Activated CD8-positive, alpha-beta memory T cell treated with anti-CD3 and anti-CD28 coated beads for 4 hours (primary cell): ENCODE measurements around the gene CYS1.
"Not testable (repeated sequence)": the region's sequence is repeated elsewhere in the genome, so short reads cannot be mapped to it uniquely, and the experiment has no call there.

Source experiments
- DNase-seq, 2 donors: peaks; one replicate each; pipeline ENCODE4 v3.0.0-alpha.2; 2020; ENCODE audit warnings: low read depth in 2 of 2

Gene CYS1

GRCh38 chr2:10094271-10094814, 14.1 kb upstream of the CYS1 start:
- DNase-seq = no peak

GRCh38 chr2:10091889-10092244, 11.7 kb upstream of the CYS1 start:
- DNase-seq = not testable (repeated sequence)

DNA sequence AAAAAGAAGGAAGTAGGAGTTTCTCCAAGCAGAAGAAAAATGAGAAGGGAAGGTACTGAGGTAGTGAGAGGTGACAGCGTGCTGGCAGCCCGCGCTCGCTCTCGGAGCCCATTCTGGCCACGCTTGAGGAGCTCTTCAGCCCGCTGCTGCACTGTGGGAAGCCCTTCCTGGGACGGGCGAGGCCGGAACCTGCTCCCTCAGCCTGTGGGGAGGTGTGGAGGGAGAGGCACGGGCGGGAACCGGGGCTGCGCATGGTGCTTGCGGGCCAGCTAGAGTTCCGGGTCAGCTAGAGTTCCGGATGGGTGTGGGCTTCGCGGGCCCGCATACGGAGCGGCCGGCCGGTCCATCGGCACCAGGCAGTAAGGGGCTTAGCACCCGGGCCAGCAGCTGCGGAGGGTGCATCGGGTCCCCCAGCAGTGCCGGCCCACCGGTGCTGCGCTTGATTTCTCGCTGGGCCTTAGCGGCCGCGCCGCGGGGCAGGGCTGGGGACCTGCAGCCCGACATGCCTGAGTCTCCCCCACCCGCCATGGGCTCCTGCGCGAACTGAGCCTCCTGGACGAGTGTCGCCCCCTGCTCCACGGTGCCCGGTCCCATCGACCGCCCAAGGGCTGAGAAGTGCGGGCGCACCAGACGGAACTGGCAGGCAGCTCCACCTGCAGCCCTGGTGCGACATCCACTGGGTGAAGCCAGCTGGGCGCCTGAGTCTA, 11.1 kb upstream of the CYS1 start:
- no peak for DNase-seq

DNA sequence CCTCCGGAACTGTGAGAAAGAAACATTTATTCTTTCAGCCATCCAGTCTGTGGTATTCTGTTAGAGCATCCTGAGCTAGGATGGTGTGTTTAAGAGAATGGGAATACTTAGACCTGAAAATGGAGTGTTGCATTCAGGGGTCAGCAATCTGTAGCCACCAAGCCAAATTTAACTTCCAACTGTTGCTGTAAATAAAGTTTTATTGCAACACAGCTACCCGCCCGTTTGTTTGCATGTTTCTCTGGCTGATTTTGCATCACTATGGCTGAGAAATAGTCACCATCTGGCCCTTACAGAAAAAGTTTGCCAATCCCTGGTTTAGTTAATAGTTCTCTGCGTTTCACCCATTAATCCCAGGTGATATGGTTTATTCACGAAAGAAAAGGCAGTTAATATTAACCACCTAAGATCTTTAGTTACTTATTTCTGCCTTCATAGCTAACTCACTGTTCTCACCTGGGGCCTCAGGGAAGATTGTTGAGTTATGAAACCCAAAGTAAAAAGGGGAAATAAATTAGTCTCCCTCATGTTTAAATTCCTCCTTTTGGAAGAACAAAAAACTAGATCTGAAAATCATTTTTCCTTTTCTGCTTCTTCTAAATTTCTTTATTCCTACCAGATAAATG, 9.5 kb upstream of the CYS1 start:
- DNase-seq = no peak

DNA sequence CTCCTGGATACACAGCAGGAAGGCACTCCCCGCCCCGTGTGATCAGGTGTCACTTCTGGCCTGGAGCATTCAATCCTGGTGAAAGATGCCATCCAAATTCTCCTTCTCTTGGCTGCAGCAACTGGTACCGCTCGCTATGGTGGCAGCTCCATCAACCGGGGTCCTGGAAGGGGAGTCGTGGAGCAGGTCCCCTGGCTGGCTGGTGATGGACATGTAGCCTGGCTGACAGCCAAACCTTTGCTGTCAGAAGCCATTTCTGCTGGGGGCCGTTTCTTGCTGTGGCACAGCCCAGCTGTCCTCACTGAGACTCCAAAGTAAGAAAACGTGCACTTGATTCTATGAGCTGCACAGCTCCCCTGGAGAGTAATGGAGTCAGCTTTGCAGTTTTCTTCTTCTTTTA, 7.1 kb upstream of the CYS1 start:
- DNase-seq = no peak

GRCh38 chr2:10086950-10087349, 6.7 kb upstream of the CYS1 start:
- DNase-seq = no peak

DNA sequence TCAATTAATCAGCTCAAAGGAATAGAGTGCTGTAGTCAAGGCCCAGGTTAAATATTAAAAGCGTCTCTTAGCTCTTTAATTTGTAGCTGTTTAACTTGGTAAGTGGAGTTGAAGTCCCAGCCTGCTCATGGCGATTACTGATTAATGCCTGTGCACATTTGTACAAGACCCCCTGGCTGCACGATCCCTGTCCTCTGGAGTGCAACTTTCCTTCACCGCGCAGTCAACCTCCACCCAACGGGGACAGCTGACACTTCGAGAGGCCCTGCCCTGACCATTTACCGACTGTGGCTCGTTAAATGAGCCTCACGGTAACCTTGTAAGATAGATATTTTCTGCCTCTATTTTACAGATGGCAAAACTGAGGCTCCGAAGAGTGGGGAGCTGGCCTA, 5.5 kb upstream of the CYS1 start:
- no peak for DNase-seq

- DNase-seq = no peak
Measured at GRCh38 chr2:10085043-10085667, 4.9 kb upstream of the CYS1 start.

DNA sequence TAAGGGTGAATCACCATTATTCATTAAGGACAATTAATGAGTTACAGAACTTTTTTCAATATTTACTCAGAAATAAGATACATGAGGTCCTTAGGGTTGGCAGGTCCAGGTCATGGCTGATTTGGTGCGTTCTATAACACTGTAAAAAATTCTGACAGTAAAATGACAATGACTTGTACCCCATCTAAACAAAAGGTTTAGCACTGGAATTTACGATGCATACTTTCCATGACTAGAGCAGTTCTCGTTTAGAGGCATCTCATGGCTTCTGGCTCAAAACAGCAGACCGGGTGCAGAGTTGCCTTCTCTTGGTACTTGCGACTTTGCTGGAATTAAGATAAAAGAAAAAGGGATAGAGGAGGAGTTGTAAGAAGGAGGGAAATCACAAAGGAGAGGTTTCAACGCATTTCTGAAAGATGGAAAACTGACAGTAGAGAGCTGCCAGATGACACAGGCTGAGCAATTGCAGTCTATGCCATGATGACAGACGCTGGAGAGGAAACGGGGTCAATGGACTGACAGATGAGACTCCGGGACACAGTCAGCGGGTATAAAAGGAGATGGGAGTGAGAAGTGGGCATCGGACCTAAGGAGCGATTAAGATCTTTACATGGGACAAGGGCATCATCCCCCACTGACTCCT, 4.1 kb upstream of the CYS1 start:
- no peak for DNase-seq

GRCh38 chr2:10083692-10084211, 3.5 kb upstream of the CYS1 start:
- no peak for DNase-seq

DNA sequence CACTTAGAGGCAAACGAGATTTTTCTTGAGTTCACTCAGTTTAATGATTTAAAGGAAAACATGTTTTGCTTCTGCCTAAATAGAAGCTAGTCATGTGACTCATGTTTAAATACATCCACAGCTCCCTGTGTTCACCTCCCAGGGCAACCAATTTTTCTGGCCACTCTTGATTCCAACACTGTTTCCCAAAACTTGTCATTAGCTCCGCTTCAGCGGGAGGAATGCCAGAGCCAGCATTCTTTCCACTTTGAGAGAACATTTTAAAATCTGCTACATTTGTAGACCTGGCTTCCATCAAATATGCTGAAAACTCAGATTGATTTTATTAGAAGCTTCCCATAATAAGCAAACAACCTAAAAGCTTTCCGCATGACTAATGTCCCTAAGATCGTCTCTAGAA, 2.8 kb upstream of the CYS1 start:
- no peak for DNase-seq

GRCh38 chr2:10080536-10081304, 509 bp upstream of the CYS1 start:
- no peak for DNase-seq

GRCh38 chr2:10079266-10079869, 843 bp downstream of the CYS1 start:
- DNase-seq = no peak

DNA sequence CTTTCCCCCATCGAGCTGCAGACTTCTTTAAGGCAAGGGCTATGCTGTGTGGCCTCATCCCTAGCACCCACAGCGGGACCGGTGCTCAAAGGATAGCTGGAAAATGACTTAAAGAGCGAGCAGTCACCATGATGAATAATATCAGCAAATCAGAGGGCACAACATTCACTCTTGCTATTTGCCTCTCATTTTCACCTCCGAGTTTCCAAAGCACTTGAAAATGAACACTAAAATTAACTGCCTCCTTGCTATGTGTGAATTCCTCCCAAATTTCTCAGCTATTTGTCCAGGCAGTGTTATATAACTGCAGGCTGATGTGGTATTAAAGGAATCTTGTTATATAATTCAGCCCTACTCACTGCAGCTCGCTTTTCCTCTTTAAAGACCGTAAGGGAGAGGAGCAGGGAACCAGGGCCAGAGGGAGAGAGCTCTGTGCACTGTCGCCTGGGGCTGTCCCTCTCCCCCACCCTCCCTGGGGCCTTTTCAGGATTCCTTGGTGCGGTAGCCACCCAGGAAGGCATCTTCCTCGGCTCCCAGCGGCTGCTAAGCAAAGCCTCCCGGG, 1.4 kb downstream of the CYS1 start:
- no peak for DNase-seq

GRCh38 chr2:10078001-10078400, 2.2 kb downstream of the CYS1 start:
- DNase-seq = no peak

GRCh38 chr2:10076988-10077527, 3.2 kb downstream of the CYS1 start:
- DNase-seq = no peak

DNA sequence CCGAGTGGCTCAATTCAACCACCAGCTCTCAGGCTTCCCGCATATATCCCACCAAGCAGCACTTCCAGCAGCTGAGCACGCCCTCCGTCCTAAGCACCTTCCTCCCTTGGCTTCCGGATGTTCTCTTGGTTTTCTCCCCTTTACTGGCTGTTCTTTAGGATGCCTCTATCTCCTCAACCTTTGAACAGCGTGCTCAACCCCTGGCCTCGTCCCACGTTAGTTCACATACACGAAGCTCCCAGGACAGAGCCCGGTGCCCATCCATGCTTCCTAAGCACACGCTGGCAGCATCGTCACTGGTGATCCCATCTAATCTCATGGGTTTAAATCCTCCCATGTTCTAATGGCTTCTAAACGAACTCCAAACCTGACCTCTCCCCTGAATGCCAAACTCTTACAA, 3.7 kb downstream of the CYS1 start:
- no peak for DNase-seq

DNA sequence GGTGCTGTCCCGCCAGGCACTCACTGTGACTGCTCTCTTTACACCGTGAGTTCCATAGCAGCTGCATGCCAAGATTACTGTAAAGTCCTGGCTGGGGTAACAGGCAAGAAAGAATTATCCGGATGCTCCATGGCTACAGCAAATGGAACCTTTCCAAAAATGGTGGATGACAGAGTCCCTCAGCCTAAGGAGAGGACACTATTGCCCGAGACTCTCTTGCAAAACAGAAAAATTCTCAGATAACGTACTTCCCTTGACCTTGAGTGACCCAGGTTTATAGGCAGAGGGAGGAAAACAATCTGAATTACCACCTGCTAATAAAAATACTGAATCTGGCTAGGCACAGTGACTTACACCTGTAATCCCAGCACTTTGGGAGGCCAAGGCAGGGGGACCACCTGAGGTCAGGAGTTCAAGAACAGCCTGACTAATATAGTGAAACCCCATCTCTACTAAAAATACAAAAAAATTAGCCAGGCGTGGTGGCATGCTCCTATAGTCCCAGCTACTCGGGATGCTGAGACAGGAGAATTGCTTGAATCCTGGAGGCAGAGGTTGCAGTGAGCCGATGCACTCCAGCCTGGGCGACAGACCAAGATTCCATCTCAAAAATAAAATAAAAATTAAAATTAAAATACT, 4.5 kb downstream of the CYS1 start:
- no peak for DNase-seq

DNA sequence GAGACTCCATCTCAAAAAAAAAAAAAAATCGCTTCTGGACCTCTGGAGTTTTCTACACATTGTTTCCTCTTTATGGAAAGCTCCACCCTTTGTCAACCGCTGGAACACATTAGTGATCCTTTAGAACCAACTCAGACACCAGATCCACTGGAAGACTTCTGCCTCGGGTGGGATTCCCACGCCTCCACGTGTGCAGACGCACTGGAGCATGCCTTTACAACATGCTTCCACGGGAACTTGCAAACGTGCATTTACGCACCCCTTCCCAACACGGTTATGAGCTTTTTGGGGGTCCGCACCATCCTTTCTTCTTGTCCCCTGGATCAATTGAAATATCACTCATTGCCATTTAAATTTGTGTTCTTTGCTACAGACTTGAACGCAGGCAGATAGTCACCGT, 5.1 kb downstream of the CYS1 start:
- DNase-seq = no peak

GRCh38 chr2:10073706-10074105, 6.5 kb downstream of the CYS1 start:
- DNase-seq = no peak
